ENCODE results near the gene MAPKBP1.

The MAPKBP1 gene

GRCh38 chr15:41834096-41834495 lies 59.8 kb downstream of the MAPKBP1 start:
- DNase-seq (ENCODE audit: low read depth): no peak
- no peak for TF ChIP-seq MAX (IDR thresholded peaks at IDR 0.05; ENCODE audit: low read depth, low read length)
- TF ChIP-seq POLR2A (IDR thresholded peaks at IDR 0.05; ENCODE audit: extremely low read depth, insufficient read length): no peak
- H3K4me3 ChIP-seq (ENCODE audit: low read depth, low read length): no peak overlapping the region

- no peak overlapping the region for H3K4me3 ChIP-seq (ENCODE audit: low read depth, low read length)
- TF ChIP-seq POLR2A (IDR thresholded peaks at IDR 0.05; ENCODE audit: extremely low read depth, insufficient read length): no peak
- TF ChIP-seq, protein P1, sequence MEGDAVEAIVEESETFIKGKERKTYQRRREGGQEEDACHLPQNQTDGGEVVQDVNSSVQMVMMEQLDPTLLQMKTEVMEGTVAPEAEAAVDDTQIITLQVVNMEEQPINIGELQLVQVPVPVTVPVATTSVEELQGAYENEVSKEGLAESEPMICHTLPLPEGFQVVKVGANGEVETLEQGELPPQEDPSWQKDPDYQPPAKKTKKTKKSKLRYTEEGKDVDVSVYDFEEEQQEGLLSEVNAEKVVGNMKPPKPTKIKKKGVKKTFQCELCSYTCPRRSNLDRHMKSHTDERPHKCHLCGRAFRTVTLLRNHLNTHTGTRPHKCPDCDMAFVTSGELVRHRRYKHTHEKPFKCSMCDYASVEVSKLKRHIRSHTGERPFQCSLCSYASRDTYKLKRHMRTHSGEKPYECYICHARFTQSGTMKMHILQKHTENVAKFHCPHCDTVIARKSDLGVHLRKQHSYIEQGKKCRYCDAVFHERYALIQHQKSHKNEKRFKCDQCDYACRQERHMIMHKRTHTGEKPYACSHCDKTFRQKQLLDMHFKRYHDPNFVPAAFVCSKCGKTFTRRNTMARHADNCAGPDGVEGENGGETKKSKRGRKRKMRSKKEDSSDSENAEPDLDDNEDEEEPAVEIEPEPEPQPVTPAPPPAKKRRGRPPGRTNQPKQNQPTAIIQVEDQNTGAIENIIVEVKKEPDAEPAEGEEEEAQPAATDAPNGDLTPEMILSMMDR (IDR thresholded peaks at IDR 0.05; ENCODE audit: low read depth, low read length): no peak
- no peak for TF ChIP-seq MYC (IDR thresholded peaks at IDR 0.05; ENCODE audit: low read depth, low read length)
- no peak for TF ChIP-seq MAX (IDR thresholded peaks at IDR 0.05; ENCODE audit: low read depth, low read length)
- DNase-seq (ENCODE audit: low read depth): peak; percentile 32
These were observed 61.8 kb downstream of the MAPKBP1 start for GRCh38 chr15:41836073-41836472.

DNA sequence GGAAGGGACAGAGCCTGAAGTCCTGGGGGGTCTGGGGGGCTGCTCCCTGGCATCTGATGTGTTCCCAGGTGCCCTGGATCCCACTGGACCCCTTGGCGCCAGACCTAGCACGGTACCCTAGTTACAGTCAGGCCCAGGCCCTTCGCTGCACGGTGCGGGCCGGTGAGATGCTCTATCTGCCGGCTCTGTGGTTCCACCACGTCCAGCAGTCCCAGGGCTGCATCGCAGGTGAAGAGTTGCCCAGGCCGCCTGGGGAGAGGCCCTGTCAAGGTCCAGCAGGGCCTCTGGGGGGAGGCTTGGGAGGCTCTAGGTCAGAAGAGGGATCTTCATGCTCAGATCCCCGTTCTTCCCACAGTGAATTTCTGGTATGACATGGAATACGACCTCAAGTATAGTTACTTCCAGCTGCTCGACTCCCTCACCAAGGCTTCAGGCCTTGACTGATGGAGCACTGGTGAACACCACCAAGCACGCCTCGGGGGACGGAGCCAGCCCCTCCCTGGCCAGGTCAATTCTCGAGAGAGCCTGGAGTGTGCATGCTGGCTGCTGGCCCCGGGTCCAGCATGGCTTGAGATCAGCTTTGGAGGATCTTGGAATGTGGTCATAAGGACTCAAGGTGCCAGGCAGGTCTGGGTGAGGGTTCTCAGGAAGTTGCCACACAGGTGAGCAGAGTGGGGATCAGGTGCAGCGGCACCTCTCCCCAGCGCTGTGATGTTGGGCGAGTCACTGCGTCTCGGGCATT lies 62.6 kb downstream of the MAPKBP1 start:
- TF ChIP-seq MYC (IDR thresholded peaks at IDR 0.05; ENCODE audit: low read depth, low read length) (no peak), POLR2A (IDR thresholded peaks at IDR 0.05; ENCODE audit: extremely low read depth, insufficient read length) (no peak), MAX (IDR thresholded peaks at IDR 0.05; ENCODE audit: low read depth, low read length) (no peak)
- TF ChIP-seq, protein P1 (IDR thresholded peaks at IDR 0.05; ENCODE audit: low read depth, low read length): no peak
- H3K4me3 ChIP-seq (ENCODE audit: low read depth, low read length): no peak overlapping the region
- DNase-seq (ENCODE audit: low read depth): no peak

- no peak within 1 kb of the TSS for H3K4me3 ChIP-seq (ENCODE audit: low read depth, low read length)
- no peak for DNase-seq (ENCODE audit: low read depth)
- TF ChIP-seq MAX (IDR thresholded peaks at IDR 0.05; ENCODE audit: low read depth, low read length): no peak
- TF ChIP-seq POLR2A (IDR thresholded peaks at IDR 0.05; ENCODE audit: extremely low read depth, insufficient read length): no peak
- TF ChIP-seq, protein P1 (IDR thresholded peaks at IDR 0.05; ENCODE audit: low read depth, low read length): no peak
These were observed 64.2 kb downstream of the MAPKBP1 start, which contains the start of gene PLA2G4B for GRCh38 chr15:41838400-41838897. Gene PLA2G4B (plus strand): TSS chr15:41838847. CDS start chr15:41838914, 67 bp downstream.

DNA sequence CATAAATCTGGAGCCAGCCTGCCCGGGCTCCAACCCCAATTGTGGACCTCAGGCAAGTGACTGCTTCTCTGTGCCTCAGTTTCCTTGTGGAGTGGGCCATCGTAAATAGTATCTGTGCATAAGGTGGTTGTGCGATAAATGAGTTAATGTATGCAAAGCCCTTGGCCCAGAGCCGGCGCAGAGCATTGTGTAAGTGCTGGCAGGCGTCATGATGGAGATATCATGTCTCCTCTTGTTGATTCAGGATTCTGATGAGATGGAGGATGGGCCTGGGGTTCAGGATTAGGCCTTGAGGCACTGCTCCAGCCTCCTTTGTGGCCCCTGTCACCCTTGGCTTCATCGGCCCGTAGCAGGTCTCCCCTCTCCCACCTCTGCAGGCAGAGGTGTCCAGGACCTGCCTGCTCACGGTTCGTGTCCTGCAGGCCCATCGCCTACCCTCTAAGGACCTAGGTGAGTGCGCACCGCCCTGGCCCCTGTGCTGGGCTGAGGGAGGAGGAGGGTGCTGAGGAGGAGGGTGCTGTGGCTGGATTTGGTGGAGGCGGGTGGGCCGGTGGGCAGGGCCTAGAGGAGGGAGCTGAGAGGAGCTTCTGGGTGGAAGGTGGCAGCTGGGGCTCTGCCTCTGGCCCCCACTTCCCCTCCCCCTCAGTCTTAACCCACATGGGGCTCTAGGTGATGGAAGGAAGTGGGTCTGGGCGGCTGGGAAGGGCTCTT lies 65.7 kb downstream of the MAPKBP1 start:
- no peak overlapping the region for H3K4me3 ChIP-seq (ENCODE audit: low read depth, low read length)
- DNase-seq (ENCODE audit: low read depth): no peak
- TF ChIP-seq POLR2A (IDR thresholded peaks at IDR 0.05; ENCODE audit: extremely low read depth, insufficient read length) (no peak), MAX (IDR thresholded peaks at IDR 0.05; ENCODE audit: low read depth, low read length) (no peak), MYC (IDR thresholded peaks at IDR 0.05; ENCODE audit: low read depth, low read length) (no peak)
- TF ChIP-seq, protein P1 (IDR thresholded peaks at IDR 0.05; ENCODE audit: low read depth, low read length): no peak

- DNase-seq (ENCODE audit: low read depth): no peak
- TF ChIP-seq MYC (IDR thresholded peaks at IDR 0.05; ENCODE audit: low read depth, low read length) (no peak), MAX (IDR thresholded peaks at IDR 0.05; ENCODE audit: low read depth, low read length) (no peak), POLR2A (IDR thresholded peaks at IDR 0.05; ENCODE audit: extremely low read depth, insufficient read length) (no peak)
- TF ChIP-seq, protein P1 (IDR thresholded peaks at IDR 0.05; ENCODE audit: low read depth, low read length): no peak
- no peak overlapping the region for H3K4me3 ChIP-seq (ENCODE audit: low read depth, low read length)
These were observed 66.4 kb downstream of the MAPKBP1 start for GRCh38 chr15:41840673-41841072.
